AG20443 (cell line): ENCODE data around the gene BCAS1.
A peak's percentile ranks its signal among the peaks of the same experiment; 100 is the strongest.

Experiments
- DNase-seq: peaks from one replicate; pipeline ENCODE4 v3.0.0; 2012; ENCODE audit warnings: low spot score, mixed read lengths

Gene BCAS1

DNA sequence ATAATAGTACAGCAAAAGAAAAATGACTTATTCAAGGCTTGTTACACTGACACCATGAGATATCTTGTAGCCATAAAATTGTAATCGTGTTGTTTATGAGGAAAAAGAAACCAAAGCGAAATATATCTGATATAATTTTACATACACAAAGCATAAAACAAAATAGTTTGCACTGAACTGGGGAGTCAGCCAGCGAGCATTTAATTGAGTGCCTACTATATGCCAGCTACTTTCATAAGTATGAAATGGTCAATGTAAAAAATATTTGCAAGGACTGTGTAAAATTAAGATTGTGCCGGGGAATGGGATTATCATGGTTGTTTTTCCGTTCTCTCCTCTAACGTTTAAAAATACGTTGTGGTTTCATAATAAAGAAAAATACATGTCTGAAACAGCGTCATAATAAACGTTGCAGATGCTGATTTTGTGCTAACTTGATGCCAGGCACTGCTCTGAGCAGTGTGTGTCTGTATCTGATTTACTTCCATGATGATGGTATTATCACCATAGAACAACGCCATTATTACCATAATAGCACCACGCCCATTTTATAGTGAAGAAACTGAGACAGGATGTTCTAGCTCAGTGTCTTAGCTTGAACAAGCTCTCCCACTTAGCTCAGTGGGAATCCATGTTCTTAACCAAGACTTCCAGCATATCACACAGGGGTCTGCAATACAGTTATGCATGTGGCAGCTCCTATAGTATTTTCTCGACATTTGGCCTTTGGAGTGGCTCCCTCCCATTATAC lies 144.6 kb downstream of the BCAS1 start:
- DNase-seq, result no peak

- DNase-seq, result no peak
These were observed 146.6 kb downstream of the BCAS1 start for GRCh38 chr20:53923566-53924369.

- DNase-seq, result peak; percentile 62
These were observed 147.5 kb downstream of the BCAS1 start for GRCh38 chr20:53922901-53923314.

- DNase-seq, result no peak
These were observed 148.9 kb downstream of the BCAS1 start for GRCh38 chr20:53921443-53921973.

DNA sequence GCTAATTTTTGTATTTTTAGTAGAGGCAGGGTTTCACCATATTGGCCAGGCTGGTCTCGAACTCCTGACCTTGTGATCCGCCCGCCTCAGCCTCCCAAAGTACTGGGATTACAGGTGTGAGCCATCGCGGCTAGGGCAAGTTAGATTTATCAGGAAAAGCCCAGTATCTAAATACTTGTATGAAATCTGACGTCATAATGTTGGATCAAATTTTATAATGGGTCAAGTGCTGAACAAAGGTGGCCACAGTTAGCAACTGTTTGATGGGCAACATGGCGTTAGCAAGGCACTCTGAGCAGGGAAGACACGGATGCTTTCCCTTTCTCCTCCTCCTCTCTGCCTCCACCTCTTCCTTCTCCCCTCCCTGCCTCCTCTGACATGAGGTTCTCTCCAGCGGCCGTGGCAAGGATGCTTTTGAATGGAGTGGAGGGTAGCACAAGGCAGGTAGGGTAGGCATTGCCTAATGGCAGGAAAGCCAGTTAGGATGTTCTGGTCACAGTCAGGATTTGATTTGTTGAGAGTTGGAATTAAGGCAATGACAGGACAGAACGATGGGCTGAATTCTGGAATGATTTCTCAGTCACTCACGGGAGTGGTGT lies 149.6 kb downstream of the BCAS1 start:
- no peak for DNase-seq

DNA sequence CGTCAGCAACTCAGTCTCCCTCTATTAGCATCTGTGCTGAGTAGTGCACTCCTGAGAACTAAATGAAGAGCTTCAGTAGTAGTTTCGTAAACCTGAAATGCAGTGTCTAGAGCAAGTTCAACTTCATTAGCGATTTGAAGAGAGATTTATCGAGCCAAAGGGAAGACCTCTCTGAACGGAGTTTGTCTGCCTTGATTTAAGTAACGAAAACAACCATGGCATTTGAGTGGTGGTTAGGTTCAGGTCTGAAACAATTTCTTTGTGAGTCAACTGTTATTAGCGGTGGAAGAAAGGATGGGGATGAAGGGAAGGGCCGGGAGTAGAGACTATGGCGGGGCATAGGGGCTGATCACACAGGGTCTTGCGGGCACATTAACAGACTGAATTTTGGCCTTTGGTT lies 150.5 kb downstream of the BCAS1 start:
- DNase-seq, result no peak

GRCh38 chr20:53918949-53919361 lies 151.4 kb downstream of the BCAS1 start:
- DNase-seq, result no peak

- no peak for DNase-seq
These were observed 152.4 kb downstream of the BCAS1 start for GRCh38 chr20:53918020-53918311.

- DNase-seq, result peak; percentile 79
These were observed 153.0 kb downstream of the BCAS1 start for GRCh38 chr20:53917145-53918019.

DNA sequence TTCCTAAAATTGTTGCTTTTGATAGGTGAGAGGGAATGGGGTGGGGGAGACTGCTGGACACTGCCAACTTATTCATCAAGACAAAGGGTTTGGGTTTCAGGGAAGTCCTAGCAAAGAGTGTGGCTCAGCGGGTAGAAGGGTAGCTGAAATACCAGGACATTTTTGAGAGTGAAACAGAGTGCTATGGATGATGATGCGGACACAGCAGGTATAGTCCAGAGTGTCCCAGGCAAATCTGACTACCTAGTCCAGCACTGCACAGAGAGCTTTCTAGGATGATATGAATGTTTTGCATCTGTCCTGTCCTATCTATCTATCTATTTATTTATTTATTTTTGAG lies 154.3 kb downstream of the BCAS1 start:
- DNase-seq, result no peak

DNA sequence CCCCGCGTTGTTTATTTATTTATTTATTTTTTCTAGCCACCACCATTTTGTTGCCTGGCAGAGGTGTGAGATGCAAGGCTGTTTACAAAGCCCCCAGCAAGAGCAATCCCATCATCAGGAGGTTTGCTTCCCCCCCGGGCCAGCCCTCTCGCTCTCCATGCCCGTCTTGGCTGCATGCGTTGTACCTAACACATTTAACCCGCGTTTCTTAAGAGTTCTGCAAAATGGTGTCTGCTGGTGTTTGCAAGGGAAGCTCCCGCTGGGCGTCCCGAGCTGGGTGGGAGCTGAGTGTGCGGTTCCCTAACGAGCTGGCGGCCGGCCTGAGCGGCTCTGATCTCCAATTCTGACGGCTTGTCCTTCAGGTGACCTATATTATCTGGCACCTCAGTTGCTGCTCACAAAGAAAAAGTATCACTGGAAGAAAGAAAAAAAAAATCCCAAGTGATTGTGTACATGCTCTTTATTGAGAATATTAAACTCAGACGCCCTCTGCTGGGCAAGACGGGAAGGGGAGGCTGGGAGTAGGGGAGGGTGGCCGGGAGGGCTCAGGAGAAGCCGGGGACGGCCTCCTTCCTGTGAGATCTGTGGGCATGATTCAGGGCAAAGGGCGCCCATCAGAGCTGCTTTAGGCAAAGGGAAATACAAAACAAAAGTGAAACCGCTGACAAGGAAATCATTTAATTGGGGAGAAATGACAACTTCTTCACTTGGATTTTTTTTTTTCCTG lies 154.8 kb downstream of the BCAS1 start:
- DNase-seq, result peak; percentile 88

DNA sequence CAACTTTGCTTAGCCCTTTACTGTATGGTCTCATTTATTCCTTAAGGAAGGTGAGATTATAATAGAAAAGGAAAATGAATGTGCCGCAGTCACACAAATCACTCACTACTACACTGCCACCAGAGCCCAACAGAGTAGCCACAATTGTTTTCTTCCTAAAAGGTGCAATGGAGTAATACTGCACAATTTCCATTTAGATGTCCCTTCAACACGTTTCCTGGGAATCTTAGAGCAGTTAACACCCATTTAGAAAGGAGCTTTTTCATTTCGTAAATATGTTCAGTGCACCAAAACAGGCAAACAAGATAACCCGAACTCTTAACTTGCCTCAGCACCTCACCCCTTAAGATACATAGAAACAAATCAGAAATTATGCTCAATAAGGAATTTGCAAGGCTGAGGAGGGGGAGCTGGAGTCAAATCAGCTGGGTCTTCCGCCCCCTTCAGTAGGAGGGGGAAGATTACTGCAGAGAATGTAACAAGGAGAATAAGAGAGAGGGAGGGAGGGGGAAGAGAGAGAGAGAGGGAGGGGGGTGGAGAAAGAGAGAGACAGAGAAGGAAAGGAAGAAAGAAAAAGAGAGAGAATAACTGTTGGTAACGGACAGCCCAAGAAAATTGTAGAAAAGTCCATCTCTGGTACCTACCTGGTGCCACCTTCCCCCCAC lies 155.5 kb downstream of the BCAS1 start:
- DNase-seq, result no peak

DNA sequence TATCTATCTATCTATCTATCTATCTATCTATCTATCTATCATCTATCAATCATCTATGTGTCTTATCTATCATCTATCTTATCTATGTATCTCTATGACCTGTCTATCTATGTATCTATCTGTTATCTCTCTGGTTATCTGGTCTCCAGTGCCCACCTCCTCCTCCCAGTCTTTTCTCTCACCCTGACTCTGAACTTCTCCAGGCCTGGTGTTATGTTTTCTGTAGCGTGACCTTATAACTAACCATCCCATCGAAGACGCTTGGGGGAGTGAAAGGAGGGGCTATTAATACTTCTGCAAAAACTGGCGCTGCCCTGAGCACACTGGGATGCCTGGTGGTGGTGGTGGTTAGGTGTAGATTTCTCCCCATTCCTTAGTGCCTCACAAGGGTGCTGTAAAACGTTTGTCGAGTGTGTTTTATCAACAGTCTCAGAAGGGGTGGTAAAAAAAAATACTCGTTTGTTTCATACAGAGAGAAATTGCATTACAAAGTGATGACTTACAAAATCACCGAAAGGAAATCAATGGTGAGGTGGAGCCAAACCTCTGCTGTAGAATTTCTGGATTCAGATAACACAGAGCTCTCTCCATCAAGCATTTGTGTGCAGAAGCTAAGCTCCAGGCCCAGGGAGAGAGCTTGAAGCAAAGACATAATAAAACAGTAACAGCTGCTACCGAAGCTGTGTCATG lies 156.2 kb downstream of the BCAS1 start:
- DNase-seq, result peak; percentile 21

- no peak for DNase-seq
These were observed 159.1 kb downstream of the BCAS1 start for GRCh38 chr20:53911301-53911700.

DNA sequence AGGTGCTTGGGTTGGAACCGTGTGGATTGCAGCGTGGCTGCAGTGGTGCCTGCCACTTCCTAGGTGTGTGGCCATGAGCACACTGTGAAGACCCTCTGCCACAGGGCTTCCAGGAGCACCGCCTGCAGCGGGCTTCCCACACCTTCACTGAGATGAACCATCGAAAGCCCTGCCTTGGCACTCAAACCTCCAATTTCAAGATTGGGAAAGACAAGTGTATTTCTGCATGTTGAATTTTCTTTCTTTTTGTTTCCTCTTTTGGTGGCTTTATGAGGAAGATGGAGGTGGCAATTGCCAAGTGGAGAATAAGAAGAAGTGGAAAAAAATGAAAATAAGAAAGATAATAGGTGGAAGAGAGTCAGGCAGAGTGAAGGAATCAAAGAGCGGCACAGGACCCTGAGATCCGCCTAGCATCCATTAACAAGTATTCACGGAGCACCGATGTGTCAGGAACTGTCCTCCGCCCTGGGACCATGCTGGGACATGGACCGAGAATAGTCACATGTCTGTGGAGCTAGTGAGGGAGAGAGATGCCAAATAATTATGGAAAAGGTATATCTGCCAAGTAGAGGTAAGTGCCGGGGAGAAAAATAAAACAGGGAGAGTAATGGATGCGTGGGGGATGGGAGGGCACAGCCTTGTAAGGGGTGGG lies 159.9 kb downstream of the BCAS1 start:
- DNase-seq, result no peak

- no peak for DNase-seq
These were observed 162.2 kb downstream of the BCAS1 start for GRCh38 chr20:53907968-53908751.

- no peak for DNase-seq
These were observed 164.6 kb downstream of the BCAS1 start for GRCh38 chr20:53905820-53906191.

DNA sequence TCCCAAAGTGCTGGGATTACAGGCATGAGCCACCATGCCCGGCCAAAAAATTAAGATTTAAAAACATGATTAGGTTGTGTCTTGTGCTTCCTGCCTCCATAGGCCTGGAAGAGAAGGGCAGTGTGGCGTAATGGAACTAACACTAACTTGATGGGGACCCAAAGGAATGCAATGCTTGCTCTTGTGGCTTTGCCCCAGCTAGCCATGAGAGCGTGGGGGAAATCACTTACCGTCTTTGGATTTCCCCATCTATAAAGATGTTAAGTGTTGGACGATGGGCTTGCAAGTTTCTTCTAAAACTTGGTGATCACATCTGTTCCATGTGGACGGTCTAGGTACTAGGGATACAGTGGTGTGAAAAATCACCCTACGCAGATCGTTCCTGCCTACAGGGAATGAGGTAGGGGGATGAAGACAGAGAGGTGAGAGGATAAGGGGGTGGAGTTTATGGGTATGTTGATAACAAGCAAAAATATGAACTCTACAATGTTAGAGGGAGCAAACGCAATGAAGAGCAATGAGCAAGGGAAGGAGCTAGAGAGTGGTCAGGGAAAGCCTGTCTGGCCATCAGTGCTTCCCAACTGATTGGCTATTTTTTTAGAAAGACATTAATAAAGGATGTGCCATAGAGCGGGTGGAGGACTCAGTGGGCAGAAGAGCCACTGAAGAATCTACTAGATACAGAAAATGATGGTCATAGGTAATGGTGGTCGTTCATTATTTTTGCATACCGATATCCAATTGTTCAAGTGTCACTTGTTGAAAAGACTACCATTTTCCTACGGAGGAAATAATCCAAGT lies 165.2 kb downstream of the BCAS1 start:
- DNase-seq, result no peak
